LNCAP (cell line): ENCODE measurements around the gene MED27.

Experiments
- CTCF ChIP-seq: fragments of 450-650 bp; IDR thresholded peaks from 2 replicates; pipeline ENCODE4 v1.5.1; 2017; ENCODE audit warnings: mild to moderate bottlenecking

MED27 gene

DNA sequence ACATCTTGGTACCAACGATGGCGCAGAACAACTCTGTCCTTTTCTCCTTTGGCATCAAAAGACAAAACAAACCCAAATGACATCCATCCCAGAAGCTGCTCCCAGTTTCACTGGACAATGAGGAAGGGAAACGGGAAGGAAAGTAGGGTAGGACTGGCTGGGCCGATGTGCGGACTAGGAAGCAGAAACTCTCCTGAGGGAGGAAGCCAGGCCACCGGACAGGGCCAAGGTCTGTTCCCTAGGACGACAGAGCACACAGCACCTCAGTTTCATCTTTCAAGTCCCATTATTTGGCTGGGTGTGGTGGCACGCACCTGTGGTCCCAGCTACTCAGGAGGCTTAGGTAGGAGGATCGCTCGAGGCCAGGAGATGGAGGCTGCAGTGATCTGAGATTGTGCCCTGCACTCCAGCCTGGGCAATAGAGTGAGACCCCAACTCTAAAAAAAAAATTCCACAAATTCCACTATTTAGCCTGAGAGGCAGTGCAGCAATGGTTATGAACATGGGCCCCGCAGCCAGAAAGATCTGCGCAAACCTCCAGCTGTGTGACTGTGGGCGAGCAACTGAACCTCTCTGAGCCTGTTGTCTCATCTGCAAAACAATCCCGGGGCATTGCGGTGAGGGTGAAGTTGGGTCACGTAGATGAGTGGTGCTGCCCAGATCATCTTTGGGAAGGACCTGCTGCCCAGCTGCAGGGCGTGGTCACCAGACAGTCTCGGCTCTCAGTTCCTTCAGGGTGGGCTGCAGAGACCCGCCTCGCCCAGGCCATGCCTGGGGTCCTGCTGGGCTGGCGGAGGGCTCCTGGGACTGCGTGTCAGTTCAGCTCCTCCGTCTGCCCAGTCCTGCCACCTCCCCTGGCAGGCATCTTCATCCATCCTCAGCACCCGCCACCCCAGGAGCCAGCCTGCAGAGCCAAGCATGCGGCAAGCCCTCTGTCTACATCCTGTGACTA lies 238.6 kb downstream of the MED27 start:
- no peak for TF ChIP-seq CTCF

- no peak for TF ChIP-seq CTCF
Observed at GRCh38 chr9:131840220-131840619, 239.4 kb downstream of the MED27 start.

GRCh38 chr9:131839281-131840084 lies 240.2 kb downstream of the MED27 start:
- no peak for TF ChIP-seq CTCF

- no peak for TF ChIP-seq CTCF
Observed at GRCh38 chr9:131838530-131839280, 241.0 kb downstream of the MED27 start.

DNA sequence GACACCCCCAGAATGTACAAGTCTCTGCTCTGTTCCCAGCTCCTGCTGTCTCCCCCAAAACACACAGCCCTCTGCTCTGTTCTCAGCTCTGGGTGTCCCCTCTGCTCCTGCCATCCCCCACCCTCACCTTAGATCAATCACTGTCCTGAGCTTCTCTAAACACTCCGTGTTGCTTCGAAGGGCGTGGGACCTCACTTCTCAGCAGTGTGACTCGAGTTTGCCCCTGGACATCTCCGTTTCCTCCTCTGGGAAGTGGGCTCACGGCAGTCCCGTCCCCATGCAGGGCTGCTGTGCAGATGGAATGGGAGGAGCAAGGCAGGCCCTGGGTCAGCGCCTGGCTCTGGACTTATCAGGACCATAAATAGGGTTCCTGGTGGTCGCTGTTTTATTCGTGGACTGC lies 241.8 kb downstream of the MED27 start:
- TF ChIP-seq CTCF, result no peak

GRCh38 chr9:131837316-131837715 lies 242.4 kb downstream of the MED27 start:
- TF ChIP-seq CTCF, result peak; percentile 46
